K562 (cell line): Measurements from ENCODE around the gene RREB1. TPM values are rescaled to one million over a fixed set of nuclear protein-coding genes. Genes with fewer than 3 reads are reported as not detected.

Experiments used
- FOXJ3 ChIP-seq: sonication (generic); formaldehyde crosslinking; IDR thresholded peaks from 2 replicates; pipeline ENCODE4 v1.4.0; 2020; ENCODE audit warnings: mild to moderate bottlenecking, missing genetic modification reagents
- GTF2F1 ChIP-seq: IDR thresholded peaks from 2 replicates; pipeline ENCODE4 v1.6.1; 2011; ENCODE audit warnings: low read depth, low read length, improper control_type of control experiment
- KAT7 ChIP-seq: sonication (generic); formaldehyde crosslinking; IDR thresholded peaks from 2 replicates; pipeline ENCODE4 v1.8.0; 2022; ENCODE audit warnings: missing genetic modification reagents, mild to moderate bottlenecking, borderline replicate concordance
- MAX ChIP-seq: sonication (generic); formaldehyde crosslinking; IDR thresholded peaks from 2 replicates; pipeline ENCODE4 v1.9.0; 2022; ENCODE audit warnings: mild to moderate bottlenecking, missing genetic modification reagents
- MLLT1 ChIP-seq, 2 experiments: fragments of 450-650 bp; IDR thresholded peaks; 2 replicates each; pipeline ENCODE4 v1.6.1; 2016
- MXD1 ChIP-seq: fragments of 250-450 bp; sonication (Bioruptor Pico); IDR thresholded peaks from 2 replicates; pipeline ENCODE4 v1.8.0; 2021; ENCODE audit warnings: borderline replicate concordance, mild to moderate bottlenecking, moderate library complexity; ENCODE audit not compliant: poor library complexity, severe bottlenecking
- NR4A1 ChIP-seq, 2 experiments: fragments of 250-450 bp in 1 of 2; fragments of 450-650 bp in 1 of 2; sonication (Bioruptor Pico) in 1 of 2; IDR thresholded peaks; 2 replicates each; pipeline versions ENCODE4 v1.4.0 to v1.6.1; 2016 to 2020; ENCODE audit warnings: mild to moderate bottlenecking in 2 of 2, missing compliant biosample characterization in 1 of 2, missing genetic modification characterization in 1 of 2, moderate library complexity in 1 of 2
- RBM22 ChIP-seq: fragments of 200-400 bp; formaldehyde crosslinking; IDR thresholded peaks from 2 replicates; pipeline ENCODE4 v1.6.1; 2018; ENCODE audit warnings: low read length, low read depth; ENCODE audit not compliant: poor library complexity, severe bottlenecking
- SAFB ChIP-seq: fragments of 200-400 bp; formaldehyde crosslinking; IDR thresholded peaks from 2 replicates; pipeline ENCODE4 v1.6.1; 2017; ENCODE audit warnings: low read depth, low read length, borderline replicate concordance
- SAP30 ChIP-seq: fragments of 200-600 bp; sonication (generic); IDR thresholded peaks from 2 replicates; pipeline ENCODE4 v1.6.1; 2012; ENCODE audit warnings: borderline replicate concordance, low read depth, mild to moderate bottlenecking, moderate library complexity, low read length, control low read depth, inconsistent platforms; ENCODE audit not compliant: insufficient read depth, poor library complexity, severe bottlenecking
- SMAD4 ChIP-seq: fragments of 250-450 bp; sonication (Bioruptor Pico); conservative IDR thresholded peaks from 2 replicates; pipeline ENCODE4 v1.8.0; 2021; ENCODE audit warnings: inconsistent platforms, mild to moderate bottlenecking, moderate library complexity
- SOX6 ChIP-seq: fragments of 450-650 bp; IDR thresholded peaks from 2 replicates; pipeline ENCODE4 v1.6.1; 2014; ENCODE audit warnings: mild to moderate bottlenecking
- TRIM28 ChIP-seq: fragments of 450-650 bp; IDR thresholded peaks from 2 replicates; pipeline ENCODE4 v1.6.1; 2017
- ZBTB40 ChIP-seq, 2 experiments: fragments of 450-650 bp in 1 of 2; sonication (generic) in 1 of 2; formaldehyde crosslinking in 1 of 2; IDR thresholded peaks; 2 replicates each; pipeline versions ENCODE4 v1.7.1 to v1.9.0; 2016 to 2022; ENCODE audit warnings: inconsistent platforms in 1 of 2, mild to moderate bottlenecking in 1 of 2, missing genetic modification reagents in 1 of 2
- ZNF239 ChIP-seq: fragments of 250-450 bp; sonication (Bioruptor Pico); IDR thresholded peaks from 2 replicates; pipeline ENCODE4 v1.4.0; 2020; ENCODE audit warnings: mild to moderate bottlenecking
- ZNF274 ChIP-seq: IDR thresholded peaks from 2 replicates; pipeline ENCODE4 v1.6.1; 2011; ENCODE audit warnings: low read depth, mild to moderate bottlenecking, low read length, moderate library complexity, borderline replicate concordance
- ZNF668 ChIP-seq: fragments of 250-450 bp; sonication (Bioruptor Pico); IDR thresholded peaks from 2 replicates; pipeline ENCODE4 v1.8.0; 2022; ENCODE audit warnings: mild to moderate bottlenecking, inconsistent platforms
- polyA plus RNA-seq, 8 experiments: library from polyadenylated mRNA; depleted of rRNA in 4 of 8; stranded (reverse) in 5 of 8; unstranded in 3 of 8; fragments of >200 nt; fragmentation: Nextera tagmentation in 2 of 8; fragmentation: Illumina TruSeq in 1 of 8; extraction: Ambion mirVana in 2 of 8; extraction: Trizol in 1 of 8; gene quantifications; 2 replicates each; pipeline versions ENCODE4 v1.2.1 to v1.2.3, GENCODE V29; 2011 to 2014; ENCODE audit warnings: inconsistent platforms in 1 of 8, missing spikeins in 1 of 8
- total RNA-seq, 7 experiments: library from RNA; depleted of rRNA in 6 of 7; stranded (reverse); fragments of >200 nt in 6 of 7; fragmentation: Illumina TruSeq in 2 of 7; extraction: Trizol in 2 of 7; gene quantifications; 2 replicates each; pipeline versions ENCODE4 v1.2.1 to v1.2.3, GENCODE V29; 2011 to 2021; ENCODE audit warnings: low replicate concordance in 1 of 7

Gene RREB1
- total and polyA plus RNA-seq, 9 of the 15 experiments (the other 6 are each of a cell fraction or from before 2014, with no cell fraction given) = 3.3 to 64.2 (median 19.3) TPM

- TF ChIP-seq MLLT1 (IDR thresholded peaks at IDR 0.05) (no peak), ZNF274 (no peak), ZBTB40 (IDR thresholded peaks at IDR 0.05) (no peak), ZBTB40 (CRISPR knock-in tag; IDR thresholded peaks at IDR 0.05) (no peak), SOX6 (no peak), KAT7 (no peak), SAFB (no peak), MXD1 (CRISPR knock-in tag) (no peak), SMAD4 (CRISPR knock-in tag) (peak; percentile 74), GTF2F1 (no peak), FOXJ3 (no peak), ZNF239 (CRISPR knock-in tag) (no peak), TRIM28 (no peak), MAX (peak; percentile 40), RBM22 (no peak), ZNF668 (CRISPR knock-in tag) (0 out of 2 replicates have a peak, but pooled peaks have one; percentile 0), SAP30 (no peak), NR4A1 (CRISPR knock-in tag; IDR thresholded peaks at IDR 0.05) (no peak), NR4A1 (tag; IDR thresholded peaks at IDR 0.05) (peak; percentile 67; the same call in 1 of the 2 replicates)
Measured at GRCh38 chr6:7163661-7164071, 55.9 kb downstream of the RREB1 start (continued).
